PC-9 (cell line): ENCODE data around the gene KIF6. TPM values are rescaled to one million over a fixed set of nuclear protein-coding genes. Genes with fewer than 3 reads are reported as not detected.

Experiments used
- BruUV-seq: library from RNA; stranded (reverse); fragments of 400-500 nt; replicated peaks from 2 replicates; lab custom pipeline; 2021; lab: Mats Ljungman, UMichigan
- CTCF ChIA-PET: fragments of 300-600 bp; sonication (Branson Sonifier 250); formaldehyde crosslinking; loops from one replicate; lab custom pipeline; 2022; ENCODE audit warnings: antibody characterized with exemption; lab: Charles Lee
- POLR2A ChIA-PET: fragments of 300-600 bp; sonication (Branson Sonifier 250); formaldehyde crosslinking; loops from one replicate; lab custom pipeline; 2022; ENCODE audit warnings: antibody characterized with exemption; ENCODE audit not compliant: unreplicated experiment; lab: Charles Lee
- DNase-seq, 2 experiments: peaks; one replicate each; pipeline versions ENCODE4 v3.0.0 to v3.0.0-alpha.2; 2015 to 2022; ENCODE audit warnings: mixed read lengths in 1 of 2
- H2AFZ ChIP-seq: fragments of 200-600 bp; sonication (generic); 2 replicates; pipeline ENCODE4 v1.8.1; 2017; ENCODE audit warnings: antibody characterized with exemption
- H3F3A ChIP-seq: fragments of 200-600 bp; sonication (generic); 2 replicates; pipeline ENCODE4 v1.8.1; 2017; ENCODE audit warnings: antibody characterized with exemption, mild to moderate bottlenecking, low read depth; ENCODE audit not compliant: insufficient read depth
- H3K27ac ChIP-seq: fragments of 200-600 bp; sonication (generic); 2 replicates; pipeline ENCODE4 v1.6.1; 2016; ENCODE audit warnings: mixed run types
- H3K27me3 ChIP-seq: fragments of 200-600 bp; sonication (generic); 2 replicates; pipeline ENCODE4 v1.6.1; 2016; ENCODE audit warnings: low read depth, mixed run types; ENCODE audit not compliant: insufficient read depth
- H3K36me3 ChIP-seq: fragments of 200-600 bp; sonication (generic); 2 replicates; pipeline ENCODE4 v1.6.1; 2016; ENCODE audit warnings: low read depth, mixed run types
- H3K4me1 ChIP-seq: fragments of 200-600 bp; sonication (generic); replicated peaks from 2 replicates; pipeline ENCODE4 v1.6.1; 2016; ENCODE audit warnings: mixed run types; ENCODE audit not compliant: insufficient read depth
- H3K4me2 ChIP-seq: fragments of 200-600 bp; sonication (generic); 2 replicates; pipeline ENCODE4 v1.6.1; 2017; ENCODE audit warnings: mixed run types
- H3K4me3 ChIP-seq: fragments of 200-600 bp; sonication (generic); 2 replicates; pipeline ENCODE4 v1.6.1; 2016; ENCODE audit warnings: mixed run types
- H3K79me2 ChIP-seq: fragments of 200-600 bp; sonication (generic); 2 replicates; pipeline ENCODE4 v1.6.1; 2017; ENCODE audit warnings: low read depth, mixed run types
- H3K9me2 ChIP-seq: fragments of 200-600 bp; sonication (generic); 2 replicates; pipeline ENCODE4 v1.8.1; 2017; ENCODE audit warnings: mild to moderate bottlenecking; ENCODE audit not compliant: insufficient read depth
- H3K9me3 ChIP-seq: fragments of 200-600 bp; sonication (generic); 2 replicates; pipeline ENCODE4 v1.8.1; 2016; ENCODE audit warnings: low read depth; ENCODE audit not compliant: insufficient read depth
- H4K20me1 ChIP-seq: fragments of 200-600 bp; sonication (generic); 2 replicates; pipeline ENCODE4 v1.8.1; 2017; ENCODE audit not compliant: insufficient read depth
- CTCF ChIP-seq: fragments of 200-600 bp; sonication (generic); conservative IDR thresholded peaks from 2 replicates; pipeline ENCODE4 v1.6.1; 2017; ENCODE audit warnings: mixed run types, antibody characterized with exemption, mild to moderate bottlenecking, moderate library complexity
- EZH2 ChIP-seq: fragments of 200-600 bp; sonication (generic); IDR thresholded peaks from 2 replicates; pipeline ENCODE4 v1.8.0; 2017; ENCODE audit warnings: antibody characterized with exemption, low read depth
- intact Hi-C: fragments of 100-400 bp; cut with micrococcal nuclease; formaldehyde crosslinking; loops from one replicate; pipeline ENCODE4 v1.10.0; 2022; ENCODE audit not compliant: unreplicated experiment
- total RNA-seq: library from RNA; stranded (reverse); gene quantifications from 2 replicates; pipeline ENCODE4 v1.2.3, GENCODE V29; 2021

The KIF6 gene
- total RNA-seq, 1 experiment from 2014 or later, result not detected

GRCh38 chr6:39518221-39518620, 207.0 kb downstream of the KIF6 start:
- H4K20me1 ChIP-seq, result no peaks in the 10 kb centered on the region
- no peaks in the 10 kb centered on the region for H3K4me1 ChIP-seq
- no peaks in the 10 kb centered on the region for H3K36me3 ChIP-seq
- H3K79me2 ChIP-seq, result no peaks in the 10 kb centered on the region
- TF ChIP-seq CTCF (no peak), EZH2 (no peak)
- intact Hi-C loops, result no loop called here
- no peak overlapping the region for H3K27ac ChIP-seq
- H3K9me3 ChIP-seq, result no peaks in the 10 kb centered on the region
- CTCF ChIA-PET, result no interaction called here
- H3K9me2 ChIP-seq, result peaks cover 4% of the 10 kb centered on the region; the same call in 1 of the 2 replicates
- H3K27me3 ChIP-seq, result peaks cover 59% of the 10 kb centered on the region
- no peak overlapping the region for H2AFZ ChIP-seq
- H3K4me3 ChIP-seq, result no peak overlapping the region
- no peaks in the 10 kb centered on the region for H3F3A ChIP-seq
- no peak for DNase-seq
- H3K4me2 ChIP-seq, result no peak overlapping the region
- BruUV-seq, result no TSS peak
- POLR2A ChIA-PET, result no interaction called here

- no peak overlapping the region for H3K4me3 ChIP-seq
- BruUV-seq, result no TSS peak
- peaks cover 4% of the 10 kb centered on the region; the same call in 1 of the 2 replicates for H3K9me2 ChIP-seq
- H3K79me2 ChIP-seq, result no peaks in the 10 kb centered on the region
- no peaks in the 10 kb centered on the region for H3K36me3 ChIP-seq
- H3K27me3 ChIP-seq, result peaks cover 55% of the 10 kb centered on the region
- no peak overlapping the region for H2AFZ ChIP-seq
- no peak for DNase-seq
- H3K4me2 ChIP-seq, result no peak overlapping the region
- TF ChIP-seq CTCF (no peak), EZH2 (no peak)
- H3F3A ChIP-seq, result no peaks in the 10 kb centered on the region
- ChIA-PET POLR2A (no interaction called here), CTCF (no interaction called here)
- H4K20me1 ChIP-seq, result no peaks in the 10 kb centered on the region
- intact Hi-C loops, result no loop called here
- H3K9me3 ChIP-seq, result no peaks in the 10 kb centered on the region
- H3K4me1 ChIP-seq, result no peaks in the 10 kb centered on the region
- no peak overlapping the region for H3K27ac ChIP-seq
These were observed 207.5 kb downstream of the KIF6 start for GRCh38 chr6:39517756-39518155.

GRCh38 chr6:39516471-39516870, 208.7 kb downstream of the KIF6 start:
- Histone ChIP-seq H3K4me2 (no peak overlapping the region), H3K27me3 (peaks cover 50% of the 10 kb centered on the region), H3K9me2 (peaks cover 4% of the 10 kb centered on the region; the same call in 1 of the 2 replicates), H4K20me1 (no peaks in the 10 kb centered on the region), H3K4me1 (no peaks in the 10 kb centered on the region), H3K79me2 (no peaks in the 10 kb centered on the region), H3K4me3 (no peak overlapping the region), H3K9me3 (no peaks in the 10 kb centered on the region), H3F3A (no peaks in the 10 kb centered on the region), H3K36me3 (no peaks in the 10 kb centered on the region), H2AFZ (no peak overlapping the region), H3K27ac (no peak overlapping the region)
- intact Hi-C loops, result no loop called here
- POLR2A ChIA-PET, result no interaction called here
- BruUV-seq, result no TSS peak
- DNase-seq, result no peak
- TF ChIP-seq CTCF (no peak), EZH2 (no peak)
- CTCF ChIA-PET, result no interaction called here
